PC-3 (cell line): ENCODE results near the gene ADAMTS9. TPM values are rescaled to one million over a fixed set of nuclear protein-coding genes. Genes with fewer than 3 reads are reported as not detected.

Experiments
- ATAC-seq: fragments of 200-7000 bp; cut with Tn5 transposase; 2 replicates; pipeline ENCODE4 v1.9.1; 2020; ENCODE audit warnings: mild to moderate bottlenecking, moderate library complexity
- BruUV-seq: library from RNA; stranded (reverse); fragments of 400-500 nt; replicated peaks from 2 replicates; lab custom pipeline; 2021; lab: Mats Ljungman, UMichigan
- CTCF ChIA-PET: fragments of 300-600 bp; sonication (Branson Sonifier 250); formaldehyde crosslinking; loops from one replicate; lab custom pipeline; 2022; ENCODE audit warnings: antibody characterized with exemption; lab: Charles Lee
- POLR2A ChIA-PET: fragments of 300-600 bp; sonication (Branson Sonifier 250); formaldehyde crosslinking; loops from one replicate; lab custom pipeline; 2022; ENCODE audit warnings: antibody characterized with exemption; ENCODE audit not compliant: unreplicated experiment; lab: Charles Lee
- DNase-seq: peaks from one replicate; pipeline ENCODE4 v3.0.0-alpha.2; 2015
- H2AFZ ChIP-seq: fragments of 300-600 bp; sonication (generic); 2 replicates; pipeline ENCODE4 v1.6.0; 2016; ENCODE audit warnings: antibody characterized with exemption, low read length
- H3F3A ChIP-seq: fragments of 300-600 bp; sonication (generic); one replicate; pipeline ENCODE4 v1.6.0; 2017; ENCODE audit warnings: antibody characterized with exemption, low read length, control low read depth, mild to moderate bottlenecking; ENCODE audit not compliant: unreplicated experiment
- H3K27ac ChIP-seq: fragments of 300-600 bp; sonication (generic); 2 replicates; pipeline ENCODE4 v1.5.1; 2016; ENCODE audit warnings: mild to moderate bottlenecking, low read length
- H3K27me3 ChIP-seq: fragments of 300-600 bp; sonication (generic); 2 replicates; pipeline ENCODE4 v1.6.1; 2016; ENCODE audit warnings: low read length, mixed read lengths
- H3K36me3 ChIP-seq: fragments of 300-600 bp; sonication (generic); 2 replicates; pipeline ENCODE4 v1.6.1; 2016; ENCODE audit warnings: low read depth, mixed run types, low read length, mixed read lengths
- H3K4me1 ChIP-seq: fragments of 300-600 bp; sonication (generic); 2 replicates; pipeline ENCODE4 v1.5.1; 2016; ENCODE audit warnings: low read length; ENCODE audit not compliant: insufficient read depth
- H3K4me2 ChIP-seq: fragments of 300-600 bp; sonication (generic); 2 replicates; pipeline ENCODE4 v1.6.0; 2016; ENCODE audit warnings: low read length
- H3K4me3 ChIP-seq: fragments of 300-600 bp; sonication (generic); 2 replicates; pipeline ENCODE4 v1.5.1; 2016; ENCODE audit warnings: mild to moderate bottlenecking, low read length, mixed read lengths
- H3K79me2 ChIP-seq: fragments of 300-600 bp; sonication (generic); 2 replicates; pipeline ENCODE4 v1.6.1; 2017; ENCODE audit warnings: low read length, mixed read lengths
- H3K9ac ChIP-seq: fragments of 300-600 bp; sonication (generic); 2 replicates; pipeline ENCODE4 v1.6.0; 2016; ENCODE audit warnings: mild to moderate bottlenecking, low read length
- H3K9me2 ChIP-seq: fragments of 300-600 bp; sonication (generic); replicated peaks from 2 replicates; pipeline ENCODE4 v1.6.1; 2016; ENCODE audit warnings: mixed run types, low read length, mixed read lengths
- H3K9me3 ChIP-seq: fragments of 300-600 bp; sonication (generic); 2 replicates; pipeline ENCODE4 v1.6.1; 2016; ENCODE audit warnings: low read length, mixed read lengths
- H4K20me1 ChIP-seq: fragments of 300-600 bp; sonication (generic); 2 replicates; pipeline ENCODE4 v1.6.1; 2016; ENCODE audit warnings: low read length, mixed read lengths
- EZH2 ChIP-seq: fragments of 300-600 bp; sonication (generic); IDR thresholded peaks from one replicate; pipeline ENCODE4 v1.6.1; 2017; ENCODE audit warnings: antibody characterized with exemption, mild to moderate bottlenecking, low read length; ENCODE audit not compliant: unreplicated experiment
- EZH2phosphoT487 ChIP-seq: fragments of 300-600 bp; sonication (generic); IDR thresholded peaks from 2 replicates; pipeline ENCODE4 v1.6.1; 2018; ENCODE audit warnings: mild to moderate bottlenecking, antibody characterized with exemption, low read length, borderline replicate concordance
- intact Hi-C: fragments of 100-400 bp; cut with micrococcal nuclease; formaldehyde crosslinking; loops from 2 replicates; pipeline ENCODE4 v1.9.0; 2023
- total RNA-seq: library from RNA; depleted of rRNA; stranded (reverse); fragments of >200 nt; gene quantifications from 2 replicates; pipeline ENCODE4 v1.2.3, GENCODE V29; 2014
- TF ChIP-seq, protein P1 (sequence below): fragments of 300-600 bp; sonication (generic); conservative IDR thresholded peaks from 2 replicates; pipeline ENCODE4 v1.5.1; 2017; ENCODE audit warnings: antibody characterized with exemption, low read depth, mild to moderate bottlenecking, low read length

The ADAMTS9 gene
- total RNA-seq, 1 experiment from 2014 or later: 0.55 TPM

DNA sequence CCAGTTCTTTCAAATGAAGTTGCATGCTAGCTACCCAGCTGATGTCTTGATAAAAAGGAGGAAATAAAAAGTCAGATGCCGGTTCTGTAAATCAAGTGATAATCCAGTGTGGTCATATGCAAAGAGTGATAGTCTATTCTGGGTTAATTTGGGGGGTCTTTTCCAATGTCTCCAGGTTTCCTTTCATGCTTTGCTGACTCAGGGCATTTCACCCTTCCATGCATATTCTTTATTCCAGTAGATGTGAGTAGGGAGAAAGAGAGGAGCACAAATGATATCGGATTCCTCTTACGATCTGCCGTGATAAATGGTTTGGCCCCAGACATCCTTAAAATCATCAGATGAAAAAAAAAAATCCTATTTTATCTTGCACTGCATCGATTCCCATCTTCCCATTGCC is 60.8 kb downstream of the ADAMTS9 start:
- intact Hi-C loops: no loop called here
- no peak overlapping the region for H3K9ac ChIP-seq
- no peak overlapping the region for H3K27ac ChIP-seq
- no peaks in the 10 kb centered on the region for H3K9me2 ChIP-seq
- H3K79me2 ChIP-seq: no peaks in the 10 kb centered on the region
- ATAC-seq (no peak), DNase-seq (no peak)
- CTCF ChIA-PET: no interaction called here
- TF ChIP-seq, protein P1, sequence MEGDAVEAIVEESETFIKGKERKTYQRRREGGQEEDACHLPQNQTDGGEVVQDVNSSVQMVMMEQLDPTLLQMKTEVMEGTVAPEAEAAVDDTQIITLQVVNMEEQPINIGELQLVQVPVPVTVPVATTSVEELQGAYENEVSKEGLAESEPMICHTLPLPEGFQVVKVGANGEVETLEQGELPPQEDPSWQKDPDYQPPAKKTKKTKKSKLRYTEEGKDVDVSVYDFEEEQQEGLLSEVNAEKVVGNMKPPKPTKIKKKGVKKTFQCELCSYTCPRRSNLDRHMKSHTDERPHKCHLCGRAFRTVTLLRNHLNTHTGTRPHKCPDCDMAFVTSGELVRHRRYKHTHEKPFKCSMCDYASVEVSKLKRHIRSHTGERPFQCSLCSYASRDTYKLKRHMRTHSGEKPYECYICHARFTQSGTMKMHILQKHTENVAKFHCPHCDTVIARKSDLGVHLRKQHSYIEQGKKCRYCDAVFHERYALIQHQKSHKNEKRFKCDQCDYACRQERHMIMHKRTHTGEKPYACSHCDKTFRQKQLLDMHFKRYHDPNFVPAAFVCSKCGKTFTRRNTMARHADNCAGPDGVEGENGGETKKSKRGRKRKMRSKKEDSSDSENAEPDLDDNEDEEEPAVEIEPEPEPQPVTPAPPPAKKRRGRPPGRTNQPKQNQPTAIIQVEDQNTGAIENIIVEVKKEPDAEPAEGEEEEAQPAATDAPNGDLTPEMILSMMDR: no peak
- TF ChIP-seq EZH2phosphoT487 (no peak), EZH2 (no peak)
- H3K9me3 ChIP-seq: no peaks in the 10 kb centered on the region
- no peaks in the 10 kb centered on the region for H3K4me1 ChIP-seq
- H3F3A ChIP-seq: no peaks in the 10 kb centered on the region
- H3K36me3 ChIP-seq: no peaks in the 10 kb centered on the region
- POLR2A ChIA-PET: no interaction called here
- H2AFZ ChIP-seq: no peak overlapping the region
- H3K27me3 ChIP-seq: no peaks in the 10 kb centered on the region
- no peak overlapping the region for H3K4me2 ChIP-seq
- no peaks in the 10 kb centered on the region for H4K20me1 ChIP-seq
- H3K4me3 ChIP-seq: no peak overlapping the region
- BruUV-seq: no TSS peak

DNA sequence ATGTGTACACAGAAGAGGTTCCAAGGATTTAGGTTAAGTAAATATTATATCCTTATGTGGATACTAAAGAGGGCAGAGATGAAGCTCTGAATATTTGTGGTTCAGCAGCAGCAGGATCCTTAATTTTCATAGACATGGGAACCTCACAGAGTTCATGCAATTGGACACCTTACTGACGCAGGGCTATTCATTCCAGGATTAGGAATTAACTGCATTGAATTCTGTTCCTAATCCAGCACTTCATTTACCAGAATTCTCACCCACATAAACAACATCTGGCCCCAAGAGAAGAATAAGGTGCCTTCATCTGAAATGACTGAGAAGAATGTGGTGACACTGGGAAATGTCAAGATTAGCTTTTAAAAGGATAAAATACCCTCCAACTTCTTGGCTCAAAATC is 62.4 kb downstream of the ADAMTS9 start:
- Histone ChIP-seq H3K9me2 (no peaks in the 10 kb centered on the region), H3K4me2 (no peak overlapping the region), H3F3A (no peaks in the 10 kb centered on the region), H3K4me3 (no peak overlapping the region), H3K9ac (no peak overlapping the region), H3K79me2 (no peaks in the 10 kb centered on the region), H3K36me3 (no peaks in the 10 kb centered on the region), H3K27me3 (no peaks in the 10 kb centered on the region), H3K9me3 (no peaks in the 10 kb centered on the region), H2AFZ (no peak overlapping the region), H3K27ac (no peak overlapping the region), H3K4me1 (no peaks in the 10 kb centered on the region), H4K20me1 (no peaks in the 10 kb centered on the region)
- ATAC-seq (no peak), DNase-seq (no peak)
- intact Hi-C loops: no loop called here
- ChIA-PET CTCF (no interaction called here), POLR2A (no interaction called here)
- no TSS peak for BruUV-seq
- no peak for TF ChIP-seq EZH2phosphoT487
- TF ChIP-seq, protein P1: no peak
- TF ChIP-seq EZH2: no peak

DNA sequence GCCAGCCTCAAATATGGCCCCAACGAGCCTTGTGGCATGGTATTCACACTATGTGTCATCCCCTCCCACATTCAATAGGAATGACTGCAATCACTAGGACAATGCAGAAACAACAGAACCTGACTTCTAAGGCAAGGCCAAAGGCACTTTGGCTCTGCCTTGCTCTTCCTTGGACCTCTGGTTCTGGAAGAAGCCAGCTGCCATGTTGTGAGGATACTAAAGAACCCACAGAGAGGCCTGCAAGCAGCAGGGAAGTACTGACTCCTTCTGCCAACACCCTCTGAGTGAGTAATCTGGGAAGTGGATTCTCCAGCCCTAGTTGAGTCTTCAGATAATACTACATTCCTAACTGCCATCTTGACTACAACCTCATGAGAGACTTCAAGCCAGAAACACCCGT is 64.7 kb downstream of the ADAMTS9 start:
- Histone ChIP-seq H3K9me3 (no peaks in the 10 kb centered on the region), H3K9ac (no peak overlapping the region), H3F3A (no peaks in the 10 kb centered on the region), H3K4me2 (no peak overlapping the region), H2AFZ (no peak overlapping the region), H3K36me3 (no peaks in the 10 kb centered on the region), H3K4me1 (no peaks in the 10 kb centered on the region), H3K27ac (no peak overlapping the region), H4K20me1 (no peaks in the 10 kb centered on the region), H3K9me2 (no peaks in the 10 kb centered on the region), H3K27me3 (no peaks in the 10 kb centered on the region), H3K4me3 (no peak overlapping the region), H3K79me2 (no peaks in the 10 kb centered on the region)
- no TSS peak for BruUV-seq
- ChIA-PET POLR2A (no interaction called here), CTCF (no interaction called here)
- TF ChIP-seq EZH2phosphoT487 (no peak), EZH2 (no peak)
- TF ChIP-seq, protein P1: no peak
- intact Hi-C loops: no loop called here
- DNase-seq: no peak
- no peak for ATAC-seq
